A549 (cell line): ENCODE measurements around the gene SMIM14. TPM values are rescaled to one million over a fixed set of nuclear protein-coding genes. Genes with fewer than 3 reads are reported as not detected.

ENCODE experiments used
- ATAC-seq, 2 experiments: fragments of 200-7000 bp in 1 of 2; fragments of >200 bp in 1 of 2; cut with Nextera tagmentation in 1 of 2; cut with Tn5 transposase in 1 of 2; 3 replicates each; pipeline versions ENCODE4 v1.8.0 to v1.9.1; 2018 to 2020; ENCODE audit warnings: mild to moderate bottlenecking in 1 of 2, moderate library complexity in 1 of 2
- CTCF ChIA-PET: fragments of 300-600 bp; sonication (Branson Sonifier 250); formaldehyde crosslinking; extraction: SDS; loops from one replicate; lab custom pipeline; 2021; ENCODE audit warnings: antibody characterized with exemption, inconsistent platforms; lab: Yijun Ruan, JAX
- POLR2A ChIA-PET: fragments of 350-600 bp; formaldehyde crosslinking; extraction: SDS; loops from one replicate; lab custom pipeline; 2021; ENCODE audit warnings: antibody characterized with exemption, inconsistent platforms; lab: Yijun Ruan, JAX
- DNase-seq, 2 experiments: peaks; one replicate each; pipeline versions ENCODE4 v3.0.0 to v3.0.0-alpha.2; 2011 to 2016; ENCODE audit warnings: low read depth in 1 of 2, low spot score in 1 of 2
- FAIRE-seq: peaks from 2 replicates; lab custom pipeline; 2011; peaks lifted over from hg19 to GRCh38; lab: Jason Lieb, UNC
- H3K27ac ChIP-seq, 2 experiments: fragments of >200 bp; sonication (Bioruptor Twin); formaldehyde crosslinking; 3 replicates each; pipeline ENCODE4 v1.5.1; 2016 to 2017
- H3K4me1 ChIP-seq: fragments of >200 bp; sonication (Bioruptor Twin); formaldehyde crosslinking; 3 replicates; pipeline ENCODE4 v1.6.1; 2016
- H3K4me2 ChIP-seq: fragments of >200 bp; sonication (Bioruptor Twin); formaldehyde crosslinking; 3 replicates; pipeline ENCODE4 v1.6.1; 2016
- H3K4me3 ChIP-seq: fragments of >200 bp; sonication (Bioruptor Twin); formaldehyde crosslinking; 3 replicates; pipeline ENCODE4 v1.5.1; 2016
- H3K9me3 ChIP-seq: fragments of >200 bp; sonication (Bioruptor Twin); formaldehyde crosslinking; 3 replicates; pipeline ENCODE4 v1.6.1; 2016
- BCL3 ChIP-seq: fragments of >200 bp; sonication (Bioruptor Twin); formaldehyde crosslinking; IDR thresholded peaks from 3 replicates; pipeline ENCODE4 v1.6.1; 2016
- CBX2 ChIP-seq: fragments of 200-600 bp; sonication (generic); IDR thresholded peaks from 2 replicates; pipeline ENCODE4 v1.6.1; 2016; ENCODE audit warnings: low read depth, mild to moderate bottlenecking, borderline replicate concordance
- CEBPB ChIP-seq, 2 experiments: fragments of >200 bp in 1 of 2; sonication (Bioruptor Twin) in 1 of 2; formaldehyde crosslinking in 1 of 2; IDR thresholded peaks; 2 replicates each; pipeline ENCODE4 v1.6.1; 2012 to 2016
- CHD2 ChIP-seq: fragments of 150-350 bp; IDR thresholded peaks from 2 replicates; pipeline ENCODE4 v1.6.1; 2014; ENCODE audit warnings: low read length; ENCODE audit not compliant: partially characterized antibody
- CHD4 ChIP-seq: fragments of 200-600 bp; sonication (generic); IDR thresholded peaks from 2 replicates; pipeline ENCODE4 v1.6.1; 2016; ENCODE audit warnings: antibody characterized with exemption, mild to moderate bottlenecking, borderline replicate concordance
- EHF ChIP-seq: fragments of 250-450 bp; sonication (Bioruptor Pico); IDR thresholded peaks from 2 replicates; pipeline ENCODE4 v1.5.0; 2020; ENCODE audit warnings: mild to moderate bottlenecking
- ELK1 ChIP-seq: fragments of 150-350 bp; IDR thresholded peaks from 2 replicates; pipeline ENCODE4 v1.6.1; 2014; ENCODE audit warnings: low read depth, mild to moderate bottlenecking, low read length
- EP300 ChIP-seq, 2 experiments: fragments of >200 bp; sonication (Bioruptor Twin); formaldehyde crosslinking; IDR thresholded peaks; 2 replicates in 1 of 2; 3 replicates in 1 of 2; pipeline ENCODE4 v1.6.1; 2016 to 2017
- GATA3 ChIP-seq: IDR thresholded peaks from 2 replicates; pipeline ENCODE4 v1.6.1; 2012; ENCODE audit warnings: borderline replicate concordance
- HMGXB4 ChIP-seq: fragments of 250-450 bp; sonication (Bioruptor Pico); IDR thresholded peaks from 2 replicates; pipeline ENCODE4 v1.5.0; 2021; ENCODE audit warnings: mild to moderate bottlenecking, moderate library complexity, borderline replicate concordance
- HOXA7 ChIP-seq: fragments of 250-450 bp; sonication (Bioruptor Pico); IDR thresholded peaks from 2 replicates; pipeline ENCODE4 v1.5.0; 2020; ENCODE audit warnings: mild to moderate bottlenecking, moderate library complexity
- HOXB13 ChIP-seq: fragments of 250-450 bp; sonication (Bioruptor Pico); IDR thresholded peaks from 2 replicates; pipeline ENCODE4 v1.5.0; 2020; ENCODE audit warnings: low read depth, mild to moderate bottlenecking, moderate library complexity
- HOXB5 ChIP-seq: fragments of 250-450 bp; sonication (Bioruptor Pico); IDR thresholded peaks from 2 replicates; pipeline ENCODE4 v1.5.0; 2020; ENCODE audit warnings: mild to moderate bottlenecking, moderate library complexity
- JUN ChIP-seq, 2 experiments: fragments of >200 bp; sonication (Bioruptor Twin); formaldehyde crosslinking; IDR thresholded peaks; 2 replicates in 1 of 2; 3 replicates in 1 of 2; pipeline ENCODE4 v1.6.1; 2016 to 2017
- JUNB ChIP-seq: fragments of >200 bp; sonication (Bioruptor Twin); formaldehyde crosslinking; IDR thresholded peaks from 2 replicates; pipeline ENCODE4 v1.6.1; 2016
- KDM1A ChIP-seq: fragments of 200-600 bp; sonication (generic); IDR thresholded peaks from 2 replicates; pipeline ENCODE4 v1.6.1; 2016; ENCODE audit warnings: low read depth, mild to moderate bottlenecking
- KDM5A ChIP-seq: fragments of 200-600 bp; sonication (generic); IDR thresholded peaks from 2 replicates; pipeline ENCODE4 v1.6.1; 2016; ENCODE audit warnings: antibody characterized with exemption, mild to moderate bottlenecking
- NFE2L2 ChIP-seq: fragments of 150-350 bp; conservative IDR thresholded peaks from 2 replicates; pipeline ENCODE4 v1.6.1; 2014; ENCODE audit warnings: low read length
- NPAS2 ChIP-seq: fragments of 250-450 bp; sonication (Bioruptor Pico); IDR thresholded peaks from 2 replicates; pipeline ENCODE4 v1.8.0; 2022; ENCODE audit warnings: mild to moderate bottlenecking, moderate library complexity, borderline replicate concordance
- RAD21 ChIP-seq, 2 experiments: fragments of >200 bp in 1 of 2; sonication (Bioruptor Twin) in 1 of 2; formaldehyde crosslinking in 1 of 2; IDR thresholded peaks in 1 of 2; conservative IDR thresholded peaks in 1 of 2; 2 replicates in 1 of 2; 3 replicates in 1 of 2; pipeline ENCODE4 v1.6.1; 2012 to 2018; ENCODE audit warnings: inconsistent platforms in 1 of 2
- RCOR1 ChIP-seq: fragments of 150-350 bp; IDR thresholded peaks from 2 replicates; pipeline ENCODE4 v1.6.1; 2014; ENCODE audit warnings: antibody characterized with exemption, low read length, low read depth
- ZC3H11A ChIP-seq: fragments of 450-650 bp; IDR thresholded peaks from 2 replicates; pipeline ENCODE4 v1.6.1; 2014; ENCODE audit warnings: antibody characterized with exemption, mild to moderate bottlenecking
- ZNF302 ChIP-seq: fragments of 250-450 bp; sonication (Bioruptor Pico); IDR thresholded peaks from 2 replicates; pipeline ENCODE4 v1.9.0; 2021; ENCODE audit warnings: inconsistent platforms, mild to moderate bottlenecking, moderate library complexity
- ZSCAN20 ChIP-seq: fragments of 250-450 bp; sonication (Bioruptor Pico); IDR thresholded peaks from 2 replicates; pipeline ENCODE4 v1.8.0; 2022; ENCODE audit warnings: mild to moderate bottlenecking, moderate library complexity
- WGBS: methylation state at CpG from one replicate; pipeline ENCODE4 v1.1.6; 2017; ENCODE audit errors: missing lambda C conversion rate; 5-methylcytosine and 5-hydroxymethylcytosine counted together
- polyA plus RNA-seq, 4 experiments: library from polyadenylated mRNA; depleted of rRNA in 3 of 4; stranded (reverse); fragments of >200 nt; fragmentation: RNase III in 1 of 4; extraction: RNeasy Plus Mini Kit Qiagen cat#74134 plus additional on column Dnase treatment in 1 of 4; gene quantifications; 2 replicates in 3 of 4; 3 replicates in 1 of 4; pipeline ENCODE4 v1.2.3, GENCODE V29; 2011 to 2017
- TF ChIP-seq, protein P1 (sequence below): fragments of >200 bp; sonication (Bioruptor Twin); formaldehyde crosslinking; IDR thresholded peaks from 2 replicates; pipeline ENCODE4 v1.6.1; 2016
- TF ChIP-seq, protein P2 (sequence below): fragments of 250-450 bp; sonication (Bioruptor Pico); IDR thresholded peaks from 2 replicates; pipeline ENCODE4 v1.5.0; 2020; ENCODE audit warnings: low read depth, mild to moderate bottlenecking, moderate library complexity
- TF ChIP-seq, protein P3 (sequence below): fragments of >200 bp; sonication (Bioruptor Twin); formaldehyde crosslinking; IDR thresholded peaks from 3 replicates; pipeline ENCODE4 v1.5.1; 2016

SMIM14 gene
- polyA plus RNA-seq, 2 of the 4 experiments (the other 2 are of a cell fraction) = 20.5 to 81.3 TPM

- H3K4me3 ChIP-seq = no peak overlapping the region
- FAIRE-seq = no peak
- no peaks in the 10 kb centered on the region for H3K9me3 ChIP-seq
- peak; percentile 39 to 70; a peak in 4 of 6 replicates for ATAC-seq
- peak overlapping the region; percentile 42 to 51; a peak in 3 of 6 replicates for H3K27ac ChIP-seq
- CTCF ChIA-PET = interaction anchor here (0.7 to 0.8 kb wide), 2 partner anchors 33 to 190 kb away, joined by 3 read pairs; partner anchors contain the start of gene UBE2K
- peaks cover 19% of the 10 kb centered on the region; the same call in 2 of the 3 replicates for H3K4me1 ChIP-seq
- 53% methylated on average over 3 of the region's 3 CpGs for WGBS
- H3K4me2 ChIP-seq = peak overlapping the region; percentile 55
- TF ChIP-seq BCL3 (no peak), KDM5A (no peak), CEBPB (IDR thresholded peaks at IDR 0.05) (no peak), EP300 (IDR thresholded peaks at IDR 0.05) (no peak), NPAS2 (no peak), NFE2L2 (no peak), HMGXB4 (no peak), ZSCAN20 (no peak), HOXB13 (CRISPR knock-in tag) (no peak), ZNF302 (CRISPR knock-in tag) (no peak), KDM1A (no peak), HOXA7 (CRISPR knock-in tag) (no peak), JUN (IDR thresholded peaks at IDR 0.05) (no peak), RAD21 (conservative IDR thresholded peaks at IDR 0.05 in 1 of 2, IDR thresholded peaks at IDR 0.05 in 1 of 2) (no peak), ZC3H11A (no peak), JUNB (no peak), CHD2 (no peak), EHF (CRISPR knock-in tag) (no peak), HOXB5 (CRISPR knock-in tag) (no peak)
- TF ChIP-seq, protein P1, sequence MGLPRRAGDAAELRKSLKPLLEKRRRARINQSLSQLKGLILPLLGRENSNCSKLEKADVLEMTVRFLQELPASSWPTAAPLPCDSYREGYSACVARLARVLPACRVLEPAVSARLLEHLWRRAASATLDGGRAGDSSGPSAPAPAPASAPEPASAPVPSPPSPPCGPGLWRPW = no peak
- POLR2A ChIA-PET = no interaction called here
- DNase-seq = peak in 1 of 2 experiments; percentile 32
These were observed 26.4 kb upstream of the SMIM14 start for GRCh38 chr4:39664828-39665731.

DNA sequence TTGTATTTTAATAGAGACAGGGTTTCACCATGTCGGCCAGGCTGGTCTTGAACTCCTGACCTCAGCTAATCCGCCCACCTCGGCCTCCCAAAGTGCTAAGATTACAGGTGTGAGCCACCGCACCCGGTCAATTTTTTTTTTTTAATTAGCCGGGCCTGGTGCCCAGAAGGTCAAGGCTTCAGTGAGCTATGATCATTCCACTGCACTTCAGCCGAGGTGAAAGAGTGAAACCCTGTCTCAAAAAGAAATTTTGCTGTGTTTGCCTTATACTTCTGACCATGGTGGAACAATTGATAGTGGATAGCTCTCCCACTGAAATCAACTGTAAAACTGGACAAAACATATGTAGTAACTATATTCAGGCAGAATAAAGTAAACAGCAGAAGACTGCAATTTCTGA lies 24.0 kb upstream of the SMIM14 start:
- H3K4me2 ChIP-seq = no peak overlapping the region
- peaks cover 19% of the 10 kb centered on the region; the same call in 2 of the 3 replicates for H3K4me1 ChIP-seq
- peak overlapping the region in 1 of 2 experiments; percentile 21; a peak in 1 of 6 replicates for H3K27ac ChIP-seq
- no peak overlapping the region for H3K4me3 ChIP-seq
- no peaks in the 10 kb centered on the region for H3K9me3 ChIP-seq
- ChIA-PET POLR2A (interaction anchor here (1.1 kb wide), 1 partner anchor 35 kb away, joined by 4 read pairs; the partner anchor contains the start of gene UBE2K), CTCF (no interaction called here)
- FAIRE-seq (no peak), ATAC-seq (no peak), DNase-seq (no peak)
- WGBS = 87% methylated on average over 7 of the region's 7 CpGs
- TF ChIP-seq, protein P2, sequence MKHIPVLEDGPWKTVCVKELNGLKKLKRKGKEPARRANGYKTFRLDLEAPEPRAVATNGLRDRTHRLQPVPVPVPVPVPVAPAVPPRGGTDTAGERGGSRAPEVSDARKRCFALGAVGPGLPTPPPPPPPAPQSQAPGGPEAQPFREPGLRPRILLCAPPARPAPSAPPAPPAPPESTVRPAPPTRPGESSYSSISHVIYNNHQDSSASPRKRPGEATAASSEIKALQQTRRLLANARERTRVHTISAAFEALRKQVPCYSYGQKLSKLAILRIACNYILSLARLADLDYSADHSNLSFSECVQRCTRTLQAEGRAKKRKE (CRISPR knock-in tag) = no peak
- TF ChIP-seq, protein P3, sequence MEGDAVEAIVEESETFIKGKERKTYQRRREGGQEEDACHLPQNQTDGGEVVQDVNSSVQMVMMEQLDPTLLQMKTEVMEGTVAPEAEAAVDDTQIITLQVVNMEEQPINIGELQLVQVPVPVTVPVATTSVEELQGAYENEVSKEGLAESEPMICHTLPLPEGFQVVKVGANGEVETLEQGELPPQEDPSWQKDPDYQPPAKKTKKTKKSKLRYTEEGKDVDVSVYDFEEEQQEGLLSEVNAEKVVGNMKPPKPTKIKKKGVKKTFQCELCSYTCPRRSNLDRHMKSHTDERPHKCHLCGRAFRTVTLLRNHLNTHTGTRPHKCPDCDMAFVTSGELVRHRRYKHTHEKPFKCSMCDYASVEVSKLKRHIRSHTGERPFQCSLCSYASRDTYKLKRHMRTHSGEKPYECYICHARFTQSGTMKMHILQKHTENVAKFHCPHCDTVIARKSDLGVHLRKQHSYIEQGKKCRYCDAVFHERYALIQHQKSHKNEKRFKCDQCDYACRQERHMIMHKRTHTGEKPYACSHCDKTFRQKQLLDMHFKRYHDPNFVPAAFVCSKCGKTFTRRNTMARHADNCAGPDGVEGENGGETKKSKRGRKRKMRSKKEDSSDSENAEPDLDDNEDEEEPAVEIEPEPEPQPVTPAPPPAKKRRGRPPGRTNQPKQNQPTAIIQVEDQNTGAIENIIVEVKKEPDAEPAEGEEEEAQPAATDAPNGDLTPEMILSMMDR = no peak
- TF ChIP-seq CBX2 (no peak), GATA3 (no peak), RCOR1 (no peak), CEBPB (IDR thresholded peaks at IDR 0.05) (no peak), CHD4 (no peak), ZNF302 (CRISPR knock-in tag) (no peak), ELK1 (no peak), HOXB13 (CRISPR knock-in tag) (no peak)
